ENCODE results near the gene OBSCN.

DNA sequence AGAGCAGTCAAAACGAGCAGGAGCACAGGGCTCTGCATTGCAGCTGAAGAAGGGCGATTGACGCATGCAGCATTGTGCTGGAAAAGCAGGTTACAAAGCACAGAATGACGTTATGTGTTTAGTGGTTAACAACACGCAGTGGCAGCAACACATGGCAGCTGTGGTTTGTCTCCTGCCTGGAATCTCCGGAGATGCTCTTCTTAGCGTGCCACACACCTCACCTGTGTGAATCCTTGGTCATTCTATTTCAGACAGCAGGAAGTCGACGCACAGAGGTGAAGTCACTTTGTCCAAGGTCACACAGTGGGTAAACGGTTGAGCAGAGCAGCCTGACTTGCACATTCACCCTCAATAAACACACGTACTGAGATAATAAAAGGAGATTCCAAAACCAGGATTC lies 14.7 kb downstream of the OBSCN start:
- TF ChIP-seq, protein P1, sequence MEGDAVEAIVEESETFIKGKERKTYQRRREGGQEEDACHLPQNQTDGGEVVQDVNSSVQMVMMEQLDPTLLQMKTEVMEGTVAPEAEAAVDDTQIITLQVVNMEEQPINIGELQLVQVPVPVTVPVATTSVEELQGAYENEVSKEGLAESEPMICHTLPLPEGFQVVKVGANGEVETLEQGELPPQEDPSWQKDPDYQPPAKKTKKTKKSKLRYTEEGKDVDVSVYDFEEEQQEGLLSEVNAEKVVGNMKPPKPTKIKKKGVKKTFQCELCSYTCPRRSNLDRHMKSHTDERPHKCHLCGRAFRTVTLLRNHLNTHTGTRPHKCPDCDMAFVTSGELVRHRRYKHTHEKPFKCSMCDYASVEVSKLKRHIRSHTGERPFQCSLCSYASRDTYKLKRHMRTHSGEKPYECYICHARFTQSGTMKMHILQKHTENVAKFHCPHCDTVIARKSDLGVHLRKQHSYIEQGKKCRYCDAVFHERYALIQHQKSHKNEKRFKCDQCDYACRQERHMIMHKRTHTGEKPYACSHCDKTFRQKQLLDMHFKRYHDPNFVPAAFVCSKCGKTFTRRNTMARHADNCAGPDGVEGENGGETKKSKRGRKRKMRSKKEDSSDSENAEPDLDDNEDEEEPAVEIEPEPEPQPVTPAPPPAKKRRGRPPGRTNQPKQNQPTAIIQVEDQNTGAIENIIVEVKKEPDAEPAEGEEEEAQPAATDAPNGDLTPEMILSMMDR (conservative IDR thresholded peaks at IDR 0.05; ENCODE audit: low read length): no peak
- no peak for TF ChIP-seq EZH2phosphoT487 (IDR thresholded peaks at IDR 0.05; ENCODE audit: borderline replicate concordance, low read depth, low read length)

Measured in OCI-LY7 (cell line).